GM21723 (cell line): Measurements from ENCODE around the gene TSPEAR.
"Not testable (repeated sequence)": the region's sequence is repeated elsewhere in the genome, so short reads cannot be mapped to it uniquely, and the experiment has no call there.

Experiments used
- ATAC-seq: cut with Tn5 transposase; IDR thresholded peaks from one replicate; pipeline ENCODE4 v1.9.1; 2021; ENCODE audit warnings: mild to moderate bottlenecking, moderate library complexity; ENCODE audit not compliant: unreplicated experiment

Gene TSPEAR

DNA sequence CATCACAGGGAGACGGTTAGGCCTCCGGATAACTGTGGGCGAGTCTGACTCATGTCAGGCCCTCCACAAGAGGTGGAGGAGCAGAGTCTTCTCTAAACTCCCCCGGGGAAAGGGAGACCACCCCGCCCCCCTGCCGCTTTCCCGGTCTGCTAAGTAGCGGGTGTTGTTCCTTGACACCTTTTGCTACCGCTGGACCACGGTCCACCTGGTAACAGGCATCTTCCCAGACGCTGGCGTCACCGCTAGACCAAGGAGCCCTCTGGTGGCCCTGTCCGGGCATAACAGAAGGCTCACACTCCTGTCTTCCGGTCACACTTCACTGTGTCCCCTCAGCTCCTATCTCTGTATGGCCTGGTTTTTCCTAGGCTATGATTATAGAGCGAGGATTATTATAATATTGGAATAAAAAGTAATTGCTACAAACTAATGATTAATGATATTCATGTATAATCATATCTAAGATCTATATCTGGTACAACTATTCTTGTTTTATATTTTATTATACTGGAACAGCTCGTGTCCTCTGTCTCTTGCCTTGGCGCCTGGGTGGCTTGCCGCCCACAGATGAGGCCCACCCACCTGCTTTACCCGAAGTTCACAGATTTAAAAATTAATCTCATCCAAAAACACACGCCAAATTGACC lies 231.7 kb downstream of the TSPEAR start:
- ATAC-seq: not testable (repeated sequence)

DNA sequence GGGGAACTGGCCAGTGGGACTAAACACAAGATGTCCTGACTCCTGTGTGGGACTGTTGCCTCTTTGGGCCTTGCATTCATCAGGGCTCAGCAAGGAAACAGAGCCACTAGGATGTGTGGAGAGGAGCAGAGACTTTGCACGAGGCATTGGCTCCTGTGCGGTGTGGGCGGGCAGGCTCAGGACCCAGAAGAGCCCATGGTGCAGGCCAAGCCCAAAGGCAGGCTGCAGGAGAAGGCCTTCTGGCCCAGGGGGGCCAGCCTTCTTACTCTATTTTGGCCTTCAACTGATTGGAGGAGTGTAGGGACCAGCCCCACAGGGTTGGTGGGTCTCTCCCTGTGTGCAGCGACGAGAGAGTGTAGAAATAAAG lies 232.6 kb downstream of the TSPEAR start:
- ATAC-seq: no peak

DNA sequence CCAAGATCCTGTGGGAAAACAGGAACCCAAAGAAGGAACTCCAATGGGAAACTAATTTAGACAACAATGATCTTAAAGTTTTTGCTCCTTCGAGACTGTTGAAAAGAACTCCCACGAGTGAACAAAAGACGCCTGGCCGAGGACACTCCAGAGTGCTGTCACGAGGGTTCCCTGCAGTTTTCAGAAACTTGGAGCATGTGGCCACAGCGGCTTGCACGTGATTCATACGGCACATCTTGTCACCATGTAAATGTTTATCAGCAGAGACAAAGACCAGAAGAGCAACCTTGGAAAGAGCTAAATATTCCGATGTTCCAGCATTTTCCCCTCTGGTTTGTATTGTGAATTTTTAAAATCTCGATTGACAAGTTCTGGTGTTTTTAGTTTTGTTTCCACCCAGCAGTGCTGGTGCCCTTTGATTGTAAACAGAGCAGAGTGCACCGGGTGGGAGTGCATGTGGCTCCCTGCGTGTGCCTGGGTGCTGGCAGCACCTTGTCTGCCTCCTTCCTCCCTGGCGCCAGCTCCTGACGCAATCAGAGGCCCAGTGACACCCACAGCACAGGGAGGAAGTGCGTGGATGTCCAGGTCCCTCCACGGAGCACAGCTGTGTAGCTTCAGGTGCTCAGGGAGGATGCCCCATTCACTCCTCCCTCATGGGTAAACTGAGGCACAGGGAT lies 233.1 kb downstream of the TSPEAR start:
- no peak for ATAC-seq

DNA sequence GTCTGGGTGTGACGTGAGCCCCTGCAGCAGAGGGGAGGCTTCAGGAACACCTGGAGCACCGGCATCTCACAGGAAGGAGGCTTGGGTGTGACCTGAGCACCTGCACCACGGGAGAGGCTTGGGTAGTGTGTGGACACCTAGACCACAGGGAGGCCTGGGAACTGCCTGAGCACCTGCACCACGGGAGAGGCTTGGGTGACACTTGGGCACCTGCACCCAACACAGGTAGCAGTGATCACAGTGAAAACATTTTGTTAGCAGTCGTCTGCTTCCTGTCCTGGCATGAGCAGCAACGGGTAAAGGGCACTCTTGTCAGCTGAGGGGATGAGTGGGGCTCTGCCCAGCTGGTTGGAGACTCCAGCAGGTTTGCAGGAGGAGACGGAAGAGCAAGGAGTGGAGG lies 233.7 kb downstream of the TSPEAR start:
- no peak for ATAC-seq

DNA sequence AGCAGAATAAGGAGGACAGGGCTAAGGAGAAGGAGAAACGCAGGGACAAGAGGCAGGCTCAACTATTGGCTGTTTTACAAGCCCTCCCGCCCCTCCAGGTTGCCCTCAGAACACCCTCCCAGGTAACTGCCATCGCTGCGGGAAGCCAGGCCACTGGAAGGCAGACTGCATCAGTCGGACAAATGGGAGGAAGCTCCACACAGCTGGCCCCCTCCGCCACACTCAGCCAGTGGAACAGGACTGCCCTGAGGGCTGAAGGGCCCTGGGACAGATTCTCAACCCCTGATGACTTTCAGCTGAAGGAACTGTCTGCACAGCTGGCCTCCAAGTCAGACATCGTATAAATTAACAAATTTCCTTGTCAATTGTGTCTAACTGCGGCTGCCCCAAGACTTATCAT lies 234.2 kb downstream of the TSPEAR start:
- no peak for ATAC-seq

DNA sequence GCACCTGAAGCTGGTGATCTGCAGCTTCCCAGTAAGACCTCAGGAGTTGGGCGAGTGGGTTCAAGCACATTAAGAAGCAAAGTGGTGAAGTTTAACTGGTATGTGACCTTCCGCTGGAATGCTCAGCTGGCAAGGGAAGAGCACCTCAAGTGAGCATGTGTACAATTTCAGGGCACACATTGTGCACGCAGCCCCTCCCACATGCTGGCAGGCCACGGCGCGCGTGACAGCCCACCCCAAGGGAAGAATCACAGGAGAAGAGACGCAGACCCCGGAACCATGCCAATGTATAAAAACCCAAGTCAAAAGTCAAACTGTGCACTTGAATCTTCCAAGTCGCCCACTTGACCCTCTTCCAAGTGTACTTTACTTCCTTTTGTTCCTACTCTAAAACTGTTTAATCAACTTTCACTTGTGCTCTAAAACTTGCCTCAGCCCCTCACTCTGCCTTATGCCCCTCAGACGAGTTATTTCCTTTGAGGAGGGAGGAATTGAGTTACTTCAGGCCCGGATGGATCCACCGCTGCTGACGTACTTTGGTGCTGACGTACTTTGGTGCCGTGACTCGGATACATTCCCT lies 236.0 kb downstream of the TSPEAR start:
- ATAC-seq: no peak

DNA sequence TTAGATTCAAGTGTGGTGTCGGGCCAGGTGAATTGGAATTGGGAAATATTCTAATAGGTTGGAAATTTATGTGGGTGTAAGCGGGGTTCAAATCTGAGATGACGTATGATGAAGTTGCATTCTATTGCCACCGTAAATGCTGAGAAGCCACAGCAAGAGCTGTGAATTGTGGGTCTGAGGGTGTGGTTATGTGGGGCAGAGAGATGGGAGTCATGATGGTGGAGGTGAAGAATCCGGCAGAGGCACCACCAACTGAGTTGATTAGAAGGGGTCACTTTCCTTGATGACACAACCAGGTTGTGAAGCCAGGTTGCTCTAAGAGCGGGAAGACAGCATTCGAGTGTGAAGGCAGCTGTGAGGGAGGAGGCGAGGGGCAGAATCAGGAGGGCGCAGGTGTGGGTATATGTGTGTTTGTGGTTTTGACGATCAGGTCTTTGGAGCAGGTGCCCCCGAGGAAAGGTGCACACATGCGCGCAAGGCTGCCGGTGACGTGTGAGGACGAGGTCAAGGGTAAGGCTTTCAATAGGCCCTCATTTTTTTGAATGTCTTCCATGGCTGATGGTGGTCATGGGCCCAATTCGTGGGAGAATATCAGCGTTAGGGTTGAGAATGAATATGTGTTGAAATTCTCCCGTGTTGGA lies 237.3 kb downstream of the TSPEAR start:
- ATAC-seq: no peak

DNA sequence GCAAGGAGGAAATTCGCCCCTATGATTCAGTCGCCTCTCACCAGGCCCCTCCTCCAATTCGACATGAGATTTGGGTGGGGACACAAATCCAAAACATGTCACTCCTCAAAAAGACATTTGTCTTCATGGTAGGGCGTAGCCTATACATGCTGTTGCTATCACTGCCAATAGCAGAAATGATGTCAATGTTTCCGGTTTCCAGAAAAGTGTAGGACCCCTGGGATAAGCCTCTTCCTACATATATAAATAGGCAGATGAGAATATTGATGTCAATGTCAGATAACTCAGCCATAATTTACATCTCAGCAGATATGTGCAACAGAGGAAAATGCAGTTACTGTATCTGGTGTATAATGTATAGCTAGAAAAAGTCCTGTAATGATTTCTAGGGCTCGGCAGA lies 239.4 kb downstream of the TSPEAR start:
- ATAC-seq: no peak

DNA sequence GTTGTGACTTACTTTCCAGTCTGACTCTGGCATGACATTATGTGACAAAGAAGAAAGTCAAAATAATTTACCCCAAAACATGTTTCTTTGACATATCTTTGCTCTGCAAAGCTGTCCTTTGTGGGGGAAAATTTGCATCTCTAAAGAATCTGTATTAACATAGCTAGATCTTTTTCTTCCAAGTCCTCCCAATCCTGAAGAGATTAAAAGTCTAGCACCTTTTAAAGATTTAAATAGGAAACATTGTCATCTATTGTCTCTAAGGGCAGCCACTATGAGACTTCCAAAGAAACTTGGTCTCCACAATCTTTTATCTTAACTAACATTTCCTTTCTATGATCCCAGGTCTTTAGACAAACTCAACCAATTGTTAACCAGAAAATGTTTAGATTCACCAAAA lies 240.0 kb downstream of the TSPEAR start:
- no peak for ATAC-seq

DNA sequence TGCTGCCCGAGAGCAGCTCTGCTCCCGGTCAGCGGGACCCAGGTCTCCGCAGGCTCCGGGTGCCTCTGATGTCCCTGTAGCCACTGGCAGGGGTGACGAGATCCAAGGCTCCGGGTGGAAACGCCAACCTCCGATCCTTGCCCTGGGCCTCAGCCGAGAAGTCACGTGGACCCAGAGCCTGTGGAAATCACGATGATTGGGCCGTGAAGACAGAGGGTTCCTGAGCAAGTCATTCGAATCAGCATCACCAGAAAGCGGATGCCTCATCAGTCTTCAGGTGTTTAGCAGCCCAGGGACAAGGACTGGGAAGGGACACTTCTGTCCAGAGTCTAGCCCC lies 243.5 kb downstream of the TSPEAR start:
- ATAC-seq: no peak

DNA sequence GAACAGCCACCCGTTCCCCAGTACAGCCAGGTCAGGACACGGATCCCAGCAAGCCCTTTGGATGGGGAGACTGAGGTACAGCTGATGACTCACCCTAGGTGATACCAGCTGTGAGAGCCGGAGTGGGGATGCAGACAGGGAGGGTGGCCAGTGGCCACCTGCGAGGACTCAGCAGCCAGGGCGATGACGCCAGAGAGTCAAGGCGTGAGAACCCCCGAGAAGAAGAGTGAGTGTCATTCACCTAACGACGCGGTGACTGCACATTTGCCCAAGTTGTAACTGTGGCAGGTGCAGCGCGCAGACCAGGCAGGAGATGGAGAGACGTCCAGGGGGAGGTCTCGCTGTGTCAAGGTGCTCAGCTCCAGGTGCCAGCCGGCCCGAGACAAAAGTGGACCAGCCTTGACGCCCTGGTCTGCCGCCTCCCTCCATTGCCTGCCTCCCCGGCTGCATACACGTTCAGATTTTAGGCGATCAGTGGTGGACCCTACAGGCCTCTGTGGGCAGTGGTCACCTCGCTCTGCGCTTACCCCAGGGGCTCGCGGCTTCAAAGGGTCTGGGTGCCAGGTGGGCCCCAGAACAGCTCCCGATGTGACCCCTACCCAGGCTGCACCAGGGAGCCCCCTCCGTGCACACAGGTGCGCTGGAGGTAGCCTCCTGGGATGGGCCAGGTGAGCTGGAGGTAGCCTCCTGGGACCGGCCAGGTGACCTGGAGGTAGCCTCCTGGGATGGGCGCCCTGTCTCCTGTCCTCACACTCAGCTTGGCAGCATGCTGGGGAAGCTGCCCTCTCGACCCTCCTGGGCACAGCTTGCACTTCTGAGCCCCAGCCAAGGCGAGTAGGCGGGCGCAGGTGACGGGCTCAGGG lies 244.1 kb downstream of the TSPEAR start:
- no peak for ATAC-seq

DNA sequence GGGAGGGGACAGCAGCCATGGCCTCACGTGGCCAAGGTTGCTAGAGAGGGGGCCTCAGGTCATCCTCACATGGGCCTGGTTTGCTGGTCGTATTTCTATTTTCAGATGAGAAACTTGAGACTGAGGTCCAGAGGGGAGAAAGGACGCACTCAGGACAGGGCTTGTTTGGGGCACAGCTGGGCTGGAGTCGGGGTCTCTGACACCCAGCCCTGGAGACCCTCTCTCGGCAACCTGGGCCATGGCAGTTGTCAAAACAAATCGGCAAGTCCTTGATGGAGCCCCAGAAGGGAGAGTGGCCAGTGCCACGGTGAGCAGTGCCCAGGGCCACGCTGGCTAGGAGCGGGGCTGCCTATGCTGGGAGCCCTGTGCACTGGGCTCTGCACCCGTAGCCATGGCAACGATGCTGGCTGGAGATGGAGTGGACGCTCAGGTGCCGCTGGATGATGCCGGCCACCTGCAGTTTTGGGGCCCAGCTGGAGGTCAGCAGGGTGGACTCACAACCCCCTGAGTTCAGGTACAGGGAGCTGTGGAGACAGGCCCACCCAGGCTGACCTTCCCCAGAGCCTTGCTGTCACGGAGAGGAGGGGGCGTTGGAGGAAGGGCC lies 244.9 kb downstream of the TSPEAR start:
- ATAC-seq: no peak

DNA sequence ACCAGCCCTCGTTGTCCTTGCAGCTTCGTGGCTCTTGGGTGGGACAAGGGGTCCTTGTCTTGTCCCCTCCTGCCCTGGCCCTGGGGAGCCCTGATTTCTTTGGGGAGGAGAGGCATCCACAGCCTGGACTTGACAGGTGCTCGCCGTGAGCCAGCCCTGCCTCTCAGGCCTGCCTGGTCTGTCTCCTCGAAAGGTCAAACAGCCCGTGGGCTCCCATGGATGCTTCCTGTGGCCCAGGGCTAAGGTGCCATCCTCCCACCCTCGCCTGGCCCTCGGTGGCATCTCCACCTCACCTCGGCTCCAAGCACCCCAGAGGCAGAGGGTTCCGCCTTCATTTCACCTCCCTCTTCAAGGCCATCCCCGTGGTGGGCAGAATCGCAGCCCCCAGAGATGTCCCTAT lies 247.0 kb downstream of the TSPEAR start:
- ATAC-seq: no peak

DNA sequence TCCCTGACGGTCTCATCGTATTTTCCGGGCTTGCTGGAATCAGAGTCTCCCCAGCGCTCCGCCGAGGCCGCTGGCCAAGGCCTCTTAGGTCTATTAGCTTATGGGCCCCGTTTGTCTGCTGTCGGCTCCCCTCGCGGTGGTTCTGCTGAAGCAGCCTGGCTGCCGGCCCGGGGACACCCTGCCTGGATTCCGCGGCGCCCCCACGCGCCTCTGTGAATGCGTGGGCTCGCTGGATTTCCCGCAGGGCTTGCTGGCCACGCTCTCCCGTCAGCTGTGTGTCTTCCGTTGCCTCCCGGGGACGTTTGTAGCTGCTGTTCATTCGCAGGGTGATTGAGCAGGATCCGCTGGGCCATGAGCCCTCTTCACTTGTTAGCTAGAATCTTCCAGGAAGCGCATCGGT lies 247.6 kb downstream of the TSPEAR start:
- no peak for ATAC-seq

DNA sequence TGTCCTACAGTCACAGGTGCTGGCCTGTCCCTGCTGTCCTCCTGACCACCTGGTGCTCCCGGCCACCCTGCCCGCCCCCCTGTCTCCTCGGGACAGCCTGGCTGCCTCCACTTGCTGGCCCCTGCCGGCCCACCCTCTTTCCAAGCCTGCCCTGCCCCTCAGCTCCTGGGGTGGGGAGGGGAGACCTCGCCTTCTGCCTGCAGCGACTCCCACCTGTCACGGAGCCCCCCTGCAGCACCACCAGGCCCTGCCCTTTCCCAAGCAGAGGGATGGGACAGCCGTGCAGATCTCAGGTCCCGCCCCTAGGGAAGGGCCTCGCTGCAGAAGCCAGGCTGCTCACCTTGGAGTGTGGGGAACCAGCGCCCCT lies 248.6 kb downstream of the TSPEAR start:
- ATAC-seq: no peak

DNA sequence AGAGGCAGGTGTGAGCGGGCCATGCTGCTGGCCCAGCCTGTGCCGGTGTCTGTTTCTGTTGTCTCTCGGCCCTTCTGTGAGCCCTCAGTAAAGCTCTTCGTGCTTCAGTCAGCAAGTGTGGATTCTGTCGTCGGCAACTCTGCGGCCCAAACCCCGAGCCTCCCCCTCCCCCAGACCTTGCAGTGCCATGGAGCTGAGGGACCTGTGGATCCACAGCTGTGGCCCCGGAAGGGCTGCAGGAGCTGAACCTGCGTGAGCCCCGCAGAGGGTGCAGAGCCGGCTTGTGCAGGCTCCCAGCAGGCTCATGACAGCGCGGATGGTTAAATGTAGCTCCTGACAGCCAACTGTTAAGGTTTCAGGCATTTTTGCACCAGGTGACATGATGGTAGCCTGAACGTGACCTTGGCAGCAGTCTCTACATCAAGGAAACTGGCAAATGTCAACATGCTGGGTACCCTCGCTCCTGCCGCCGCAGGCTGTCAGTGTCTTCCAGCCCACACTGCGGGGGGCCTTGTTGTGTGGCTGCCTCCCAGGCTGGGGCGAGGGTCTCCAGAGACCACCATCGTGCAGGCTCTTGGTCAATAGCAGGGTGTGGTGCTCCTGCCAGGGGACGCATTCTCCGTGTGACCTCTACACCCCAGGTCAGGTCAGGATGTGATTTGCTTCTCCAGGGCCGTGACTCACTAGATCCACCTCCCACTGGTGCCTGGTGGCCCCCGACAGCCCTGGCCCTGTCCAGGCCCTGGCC lies 249.1 kb downstream of the TSPEAR start:
- ATAC-seq: no peak

DNA sequence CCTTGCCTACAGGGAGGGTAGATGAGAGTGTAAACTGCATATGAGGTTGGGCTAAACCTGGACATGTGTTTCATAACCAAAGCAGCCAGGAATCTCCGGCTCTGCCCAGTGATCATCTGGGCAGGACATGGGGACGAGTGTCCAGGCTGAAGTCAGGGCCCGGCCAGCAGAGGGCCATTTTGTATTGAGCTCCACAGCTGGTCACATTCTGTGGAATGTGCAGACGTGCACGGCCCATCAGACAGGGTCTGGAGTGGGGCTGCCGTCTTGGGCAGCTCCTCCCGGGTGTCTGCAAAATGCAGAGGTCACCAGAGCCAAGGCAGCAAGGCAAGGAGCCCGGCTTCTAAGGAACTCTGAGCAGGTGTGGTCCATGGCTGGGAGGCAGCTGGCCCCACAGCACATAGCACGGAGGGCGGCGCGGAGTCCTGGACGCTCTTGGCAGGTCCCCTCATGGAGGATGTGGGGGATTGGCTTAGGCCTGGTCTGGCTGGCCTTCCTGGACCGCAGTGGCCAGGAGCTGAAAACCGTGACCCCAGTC lies 249.8 kb downstream of the TSPEAR start:
- no peak for ATAC-seq

DNA sequence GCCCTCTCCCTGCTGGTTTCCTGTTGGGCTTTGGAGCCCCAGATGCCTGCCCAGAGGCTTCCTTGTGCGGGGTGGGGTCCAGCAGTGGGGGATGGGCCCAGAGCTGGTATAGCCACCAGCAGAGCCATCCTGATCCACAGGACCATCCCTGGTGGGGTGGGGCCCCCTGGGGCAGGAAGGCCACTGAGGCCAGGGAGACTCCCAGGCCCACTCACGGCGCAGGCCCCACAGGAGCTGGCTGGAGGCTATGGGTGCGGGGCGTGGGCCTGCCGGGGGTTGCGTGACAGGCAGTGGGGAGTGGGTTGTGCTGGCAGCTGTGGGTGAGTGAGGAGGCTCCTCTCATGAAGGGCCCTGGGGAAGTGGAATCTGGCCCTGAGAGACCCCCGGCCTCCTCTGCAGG lies 250.4 kb downstream of the TSPEAR start:
- no peak for ATAC-seq

DNA sequence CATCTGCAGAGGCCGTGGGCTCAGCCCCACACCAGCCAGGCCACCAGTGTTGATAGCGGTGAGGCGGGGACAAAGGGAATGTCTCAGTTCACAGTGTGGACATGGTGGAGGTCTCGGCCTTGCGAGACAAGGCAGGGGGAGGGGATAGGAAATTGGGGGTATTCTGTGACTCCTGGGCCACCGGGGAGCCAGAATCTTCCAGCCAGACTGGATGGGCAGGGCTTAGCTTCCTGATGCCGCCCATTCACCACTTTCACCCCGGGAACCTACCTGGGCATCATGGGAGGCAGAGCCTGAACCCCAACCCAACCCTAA lies 251.0 kb downstream of the TSPEAR start:
- no peak for ATAC-seq

DNA sequence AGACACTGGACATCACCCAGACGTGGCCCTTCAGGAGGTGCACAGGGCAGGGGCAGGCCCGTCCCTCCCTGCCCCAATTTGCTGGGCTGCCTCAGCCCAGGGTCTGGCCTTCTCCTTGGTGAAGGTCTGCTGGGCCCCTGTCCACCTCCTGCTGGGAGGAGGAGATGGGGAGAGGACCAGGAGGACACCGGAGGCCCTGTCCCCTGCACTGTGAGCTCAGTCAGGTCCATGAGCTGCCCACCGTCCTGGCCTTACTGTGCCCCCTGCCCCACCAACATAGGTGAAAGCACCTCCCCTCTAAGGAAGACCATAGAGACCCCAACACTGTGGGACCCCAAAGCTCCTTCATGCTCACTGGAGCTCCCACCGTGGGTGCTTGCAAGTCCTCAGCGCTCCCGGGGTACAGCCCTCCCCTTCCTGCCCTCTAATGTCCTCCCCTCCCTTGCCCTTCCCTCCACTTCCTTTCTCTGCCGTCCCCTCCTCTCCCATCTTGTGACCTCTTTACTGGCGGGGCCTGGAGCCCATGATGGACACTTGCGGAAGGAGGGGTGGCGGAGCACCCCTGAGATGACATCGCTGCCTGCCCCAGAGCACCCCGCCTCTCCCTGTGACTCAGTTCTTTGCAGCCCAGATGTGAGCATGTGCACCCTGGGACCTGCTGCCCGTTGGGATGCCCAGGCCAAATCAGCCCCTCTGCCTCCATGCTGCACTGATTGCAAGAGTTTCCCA lies 251.5 kb downstream of the TSPEAR start:
- no peak for ATAC-seq
